HL-60/S4 treated with phorbol 12-myristate 13-acetate at 8.2 ng/mL for 4 days and 3 days (cell line): Measurements from ENCODE around the gene TLCD3B.

Source experiments
- in situ Hi-C: fragments of 300-500 bp; cut with MboI; formaldehyde crosslinking; loops from 2 replicates; pipeline ENCODE4 v1.15.0; 2022; ENCODE audit warnings: low sequenced_read_pairs

Gene TLCD3B

GRCh38 chr16:30063278-30063892 is 32.3 kb upstream of the TLCD3B start:
- in situ Hi-C loops, result no loop called here

DNA sequence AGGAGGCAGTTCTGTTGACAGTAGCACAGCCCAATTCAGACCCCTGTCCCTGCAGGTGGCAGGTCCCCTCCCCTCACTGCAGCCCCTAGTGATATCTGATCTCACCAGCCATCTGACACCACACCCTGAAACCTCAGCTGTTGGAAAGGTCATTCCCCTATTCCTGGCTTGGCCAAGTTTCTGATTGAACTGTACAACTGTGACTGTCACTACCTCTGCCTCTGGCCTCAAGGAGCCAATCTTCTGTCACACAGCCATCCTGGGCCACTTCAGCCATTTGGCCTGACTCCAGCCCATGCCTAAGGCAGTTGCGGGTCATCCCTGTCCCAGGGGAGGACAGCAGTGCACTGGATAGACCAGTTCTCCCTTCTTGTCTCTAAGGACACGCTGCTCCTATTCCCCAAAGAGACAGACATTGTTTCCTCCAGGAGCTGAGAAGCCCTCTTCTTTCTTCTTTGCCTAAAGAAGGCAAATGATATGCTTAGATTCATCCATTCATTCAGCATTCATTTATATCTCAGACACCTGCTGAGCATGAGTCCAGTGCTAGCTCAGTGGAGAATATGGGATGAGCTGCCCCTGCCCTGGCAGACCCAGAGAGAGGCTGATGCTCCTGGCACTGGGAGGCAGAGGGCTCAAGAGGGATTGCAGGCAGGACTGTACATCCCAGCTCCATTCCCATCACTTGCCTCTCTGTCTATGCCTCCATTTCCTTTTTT is 29.9 kb upstream of the TLCD3B start:
- in situ Hi-C loops, result no loop called here

DNA sequence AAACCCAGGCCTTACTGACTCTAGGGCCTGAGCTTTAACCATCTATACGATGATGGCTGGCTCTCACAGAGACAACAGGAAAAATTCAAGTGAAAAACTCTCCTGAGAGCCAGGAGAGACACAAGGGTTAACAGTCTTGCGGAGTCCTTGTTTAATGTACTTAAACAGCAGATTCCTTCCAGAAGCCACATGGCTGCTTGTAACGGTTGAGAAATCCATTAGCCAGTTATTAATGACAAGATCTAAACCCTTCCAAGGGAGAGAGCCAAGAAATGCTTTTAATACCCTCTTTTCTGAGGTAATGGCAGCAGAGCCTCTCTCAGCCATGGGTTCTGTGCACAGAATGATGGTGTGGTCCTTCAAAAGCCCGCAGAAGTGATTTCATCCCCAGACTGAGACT is 29.3 kb upstream of the TLCD3B start:
- in situ Hi-C loops, result no loop called here

DNA sequence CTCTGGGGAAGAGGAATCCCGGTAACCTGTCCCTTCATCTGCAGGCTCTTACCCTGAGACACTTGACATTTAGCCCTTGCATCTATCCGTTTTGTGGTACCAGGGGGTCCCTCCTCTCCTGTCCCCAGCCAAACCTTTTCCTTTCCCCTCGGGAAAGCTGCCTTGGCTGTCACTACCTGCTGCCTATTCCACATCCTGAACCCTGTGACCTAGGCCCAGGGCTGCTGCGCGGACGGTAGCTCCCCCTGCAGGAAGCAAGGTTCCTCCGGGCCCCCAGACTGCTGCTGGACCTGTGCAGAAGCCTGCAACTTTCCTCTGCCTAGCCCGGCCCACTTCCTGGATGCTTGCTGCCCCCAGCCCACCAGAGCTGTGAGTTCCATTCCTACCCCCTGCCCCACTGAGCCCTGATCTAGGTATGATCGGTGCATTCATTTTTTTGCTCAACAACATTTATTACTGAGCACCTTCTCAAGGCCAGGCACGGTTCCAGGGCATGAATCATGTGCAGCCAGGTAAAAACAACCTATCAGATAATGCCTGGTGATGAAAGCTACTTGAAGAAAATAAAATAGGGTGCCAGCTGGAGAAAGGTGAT is 24.0 kb upstream of the TLCD3B start:
- in situ Hi-C loops, result no loop called here

- in situ Hi-C loops, result no loop called here
Observed at GRCh38 chr16:30054451-30054850, 23.4 kb upstream of the TLCD3B start.

DNA sequence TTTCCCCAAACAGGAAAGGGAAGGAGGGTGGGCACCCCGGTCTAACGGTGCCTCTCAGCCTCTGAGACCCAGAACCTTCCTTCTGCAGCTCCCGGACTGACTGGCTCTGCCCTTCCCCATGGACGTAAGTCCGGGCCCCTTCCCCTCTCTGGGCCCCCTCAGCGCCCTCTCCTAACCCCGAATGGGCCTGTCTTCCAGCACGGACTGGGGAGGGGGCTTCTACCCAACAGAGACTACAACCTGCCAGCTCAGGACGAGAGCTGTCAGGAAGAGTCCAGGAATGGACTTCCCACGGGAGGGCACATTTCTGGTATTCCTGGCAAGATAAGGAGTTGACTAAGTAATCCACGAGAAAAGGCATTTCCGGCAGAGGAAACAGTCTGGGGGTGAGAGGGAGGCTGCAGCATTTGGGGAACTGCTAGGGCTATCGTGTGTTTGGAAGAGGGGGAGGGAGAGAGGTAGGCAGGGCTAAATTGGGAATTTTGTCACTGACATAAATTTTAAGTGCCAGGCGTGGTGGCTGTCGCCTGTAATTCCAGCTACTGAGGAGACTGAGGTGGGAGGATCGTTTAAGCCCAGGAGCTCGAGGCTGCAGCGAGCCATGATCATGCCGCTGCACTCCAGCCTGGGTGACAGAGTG is 22.4 kb upstream of the TLCD3B start:
- in situ Hi-C loops, result no loop called here

DNA sequence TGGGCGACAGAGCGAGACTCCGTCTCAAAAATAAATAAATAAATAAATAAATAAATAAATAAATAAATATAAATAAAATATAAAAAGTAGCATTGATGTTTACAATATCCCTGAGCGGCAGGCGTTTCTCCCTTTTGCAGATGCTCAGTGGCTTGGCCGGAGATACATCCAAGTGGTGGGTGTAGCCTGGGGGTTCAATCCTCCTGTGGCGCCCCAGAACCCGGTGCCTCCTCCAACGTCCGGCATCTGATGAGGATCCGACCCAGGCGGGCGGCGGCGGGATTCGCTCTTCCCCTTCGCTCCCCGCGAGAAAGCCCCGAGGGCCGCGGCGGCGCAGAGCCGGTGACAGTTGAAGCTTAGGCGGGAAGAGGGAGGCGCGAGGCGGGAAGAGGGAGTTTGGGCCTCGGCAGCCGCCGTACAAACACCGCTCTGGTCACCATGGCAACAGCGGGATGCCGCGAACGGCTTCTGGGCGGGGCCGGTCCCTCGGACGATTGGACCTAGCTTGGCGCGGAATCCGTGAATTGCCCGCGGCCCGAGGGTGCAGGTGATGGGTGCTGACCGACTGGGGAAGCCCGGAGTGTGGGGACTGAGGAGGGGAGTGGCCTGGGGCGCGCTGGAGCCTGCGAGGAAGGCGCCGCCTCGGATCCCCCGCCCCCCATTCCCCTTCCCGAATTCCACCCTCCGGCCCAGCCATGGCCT is 21.8 kb upstream of the TLCD3B start:
- in situ Hi-C loops, result no loop called here

DNA sequence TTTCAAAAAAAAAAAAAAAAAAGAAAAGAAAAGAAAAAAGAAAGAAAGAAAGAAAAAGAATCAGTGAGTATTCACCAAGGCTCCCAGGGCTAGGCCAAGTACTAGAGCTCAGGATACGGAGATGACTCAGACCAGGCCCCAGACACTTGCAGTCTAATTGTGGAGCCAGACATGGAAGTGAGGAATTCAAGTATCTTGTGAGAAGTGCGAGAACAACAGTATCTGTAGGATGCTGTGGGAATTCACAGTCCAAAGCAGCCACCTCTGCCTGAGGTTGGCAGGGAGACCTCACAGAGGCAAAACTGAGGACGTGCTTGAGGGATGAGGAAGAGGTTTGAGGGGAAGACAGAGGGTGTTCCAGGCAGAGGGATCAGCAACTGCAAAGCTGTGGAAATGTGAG is 20.4 kb upstream of the TLCD3B start:
- in situ Hi-C loops, result no loop called here

DNA sequence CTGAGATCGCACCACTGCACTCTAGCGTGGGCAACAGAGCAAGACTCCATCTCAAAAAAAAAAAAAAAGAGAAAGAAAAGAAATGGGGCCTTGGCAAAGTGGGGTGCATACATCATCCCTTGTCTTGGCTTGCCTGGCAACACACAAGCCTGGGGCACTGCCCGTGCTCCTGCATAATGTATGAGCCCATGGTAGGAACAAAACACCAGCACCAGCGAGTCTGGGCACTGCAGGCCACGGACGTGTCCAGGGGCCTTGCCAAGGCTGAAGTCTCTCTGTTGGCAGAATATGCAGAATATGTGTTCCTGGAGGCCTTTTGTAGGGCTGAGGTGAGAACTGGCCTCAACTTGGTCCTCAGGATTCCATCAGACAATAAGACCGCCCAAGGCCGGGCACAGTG is 18.8 kb upstream of the TLCD3B start:
- in situ Hi-C loops, result loop anchor here (25.0 kb wide), 1 partner anchor 363 kb away; the partner anchor contains the start of gene QPRT

GRCh38 chr16:30046588-30046987 is 15.5 kb upstream of the TLCD3B start:
- in situ Hi-C loops, result loop anchor here (25.0 kb wide), 1 partner anchor 359 kb away; the partner anchor contains the start of gene QPRT

DNA sequence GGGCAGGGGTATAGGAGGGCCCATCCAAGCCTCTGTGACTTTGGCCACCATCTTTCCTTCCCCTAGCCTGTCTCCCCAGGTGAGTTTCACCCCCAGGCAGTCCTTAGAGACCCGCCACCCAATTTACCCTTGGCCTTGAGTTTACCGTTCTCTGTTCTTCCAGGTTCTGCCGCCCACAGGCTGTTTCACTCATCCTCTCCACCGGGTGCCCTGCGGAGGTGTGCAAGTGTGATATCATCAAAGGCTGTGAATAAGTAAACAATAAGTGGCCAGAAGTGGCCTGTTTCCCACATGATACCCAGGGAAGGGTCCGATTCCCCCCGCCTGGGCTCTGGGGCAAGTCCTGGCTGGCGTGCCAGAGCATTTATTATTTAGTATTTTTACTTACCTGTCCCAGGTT is 15.1 kb upstream of the TLCD3B start:
- in situ Hi-C loops, result loop anchor here (25.0 kb wide), 1 partner anchor 359 kb away; the partner anchor contains the start of gene QPRT

GRCh38 chr16:30041841-30042240 is 10.8 kb upstream of the TLCD3B start:
- in situ Hi-C loops, result loop anchor here (25.0 kb wide), 1 partner anchor 355 kb away; the partner anchor contains the start of gene QPRT

- in situ Hi-C loops, result loop anchor here (25.0 kb wide), 1 partner anchor 353 kb away; the partner anchor contains the start of gene QPRT
Observed at GRCh38 chr16:30040690-30041089, 9.6 kb upstream of the TLCD3B start.

- in situ Hi-C loops, result loop anchor here (25.0 kb wide), 1 partner anchor 353 kb away; the partner anchor contains the start of gene QPRT
Observed at GRCh38 chr16:30040221-30040620, 9.2 kb upstream of the TLCD3B start.

DNA sequence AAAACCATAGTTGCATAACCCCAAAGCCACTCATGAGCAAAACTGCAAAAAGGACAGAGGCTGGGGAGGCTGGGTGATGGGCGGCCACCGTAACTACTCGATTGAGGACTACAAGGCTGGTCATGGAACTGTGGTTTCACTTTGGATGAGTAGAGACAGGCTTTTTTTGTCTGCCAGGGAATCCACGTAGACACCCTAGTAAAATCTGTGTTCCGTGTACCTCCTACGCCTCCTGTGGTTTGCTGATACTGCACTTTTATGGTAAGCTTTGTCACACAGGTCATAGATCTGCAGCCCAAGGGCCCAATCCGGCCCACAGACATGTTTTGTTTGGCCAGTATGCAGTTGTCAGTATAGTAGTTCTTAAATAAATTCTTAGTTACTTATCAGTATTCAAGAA is 2.2 kb upstream of the TLCD3B start:
- in situ Hi-C loops, result loop anchor here (25.0 kb wide), 1 partner anchor 346 kb away; the partner anchor contains the start of gene QPRT

DNA sequence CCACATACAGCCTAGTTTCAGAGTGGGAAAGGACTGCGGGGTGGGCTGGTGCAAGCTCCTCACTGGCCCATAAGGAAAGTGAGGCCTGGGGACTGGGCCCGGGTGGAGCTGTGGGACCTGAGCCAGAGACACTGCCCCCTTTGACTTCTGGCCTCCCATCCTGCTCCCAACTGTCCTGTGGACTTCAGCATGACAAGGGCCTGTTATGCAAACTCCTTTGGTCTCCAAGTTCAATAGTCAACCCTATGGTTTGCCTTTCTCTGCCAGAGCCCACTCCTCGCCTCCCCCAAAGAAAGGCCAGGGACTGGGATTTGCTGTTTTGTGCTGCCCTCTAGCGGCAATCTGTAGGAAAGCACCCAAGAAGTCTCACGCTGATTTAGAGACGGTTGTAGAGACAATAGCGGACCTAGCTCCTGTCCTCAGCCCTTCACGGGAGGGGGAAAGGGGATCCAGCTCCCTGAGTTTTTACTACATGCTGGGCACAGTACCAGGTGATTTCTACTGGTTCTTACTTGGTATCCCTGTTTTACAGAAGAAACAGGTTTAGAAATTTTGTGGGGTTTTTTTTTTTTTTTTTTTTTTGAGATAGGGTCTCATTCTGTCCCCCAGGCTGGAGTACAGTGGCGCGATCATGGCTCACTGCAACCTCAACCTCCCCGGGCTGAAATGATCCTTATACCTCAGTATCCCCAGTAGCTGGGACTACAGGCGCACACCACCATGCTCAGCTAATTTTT is 1.2 kb upstream of the TLCD3B start:
- in situ Hi-C loops, result loop anchor here (25.0 kb wide), 1 partner anchor 345 kb away; the partner anchor contains the start of gene QPRT

- in situ Hi-C loops, result loop anchor here (25.0 kb wide), 1 partner anchor 344 kb away; the partner anchor contains the start of gene QPRT
Observed at GRCh38 chr16:30031477-30031918, 427 bp upstream of the TLCD3B start.

- in situ Hi-C loops, result loop anchor here (25.0 kb wide), 1 partner anchor 343 kb away; the partner anchor contains the start of gene QPRT
Observed at GRCh38 chr16:30030011-30030685, 923 bp downstream of the TLCD3B start.
